Measurements from ENCODE around the gene BAZ2B.
"Not testable (repeated sequence)": the region's sequence is repeated elsewhere in the genome, so short reads cannot be mapped to it uniquely, and the experiment has no call there.

The BAZ2B gene

GRCh38 chr2:159362094-159362493, 254.3 kb downstream of the BAZ2B start:
- Histone ChIP-seq H3K27me3 (ENCODE audit: low read length) (no peaks in the 10 kb centered on the region), H3K36me3 (ENCODE audit: low read length) (no peaks in the 10 kb centered on the region), H3K27ac (ENCODE audit: low read depth, low read length) (no peak overlapping the region), H3K9me2 (replicated peaks; ENCODE audit: insufficient read depth, low read length) (no peaks in the 10 kb centered on the region), H3K9ac (ENCODE audit: low read length) (no peak overlapping the region), H3K9me3 (ENCODE audit: insufficient read depth, low read length) (no peaks in the 10 kb centered on the region), H2AFZ (ENCODE audit: low read depth, low read length, severe bottlenecking) (no peak overlapping the region), H3K4me2 (ENCODE audit: low read depth, low read length, poor library complexity, severe bottlenecking) (no peak overlapping the region), H3K4me3 (ENCODE audit: insufficient read depth, low read length, poor library complexity, severe bottlenecking) (no peak overlapping the region), H4K20me1 (ENCODE audit: low read depth, low read length) (no peaks in the 10 kb centered on the region), H3K79me2 (ENCODE audit: insufficient read depth, low read length) (no peaks in the 10 kb centered on the region), H3F3A (ENCODE audit: insufficient read depth) (no peaks in the 10 kb centered on the region)
- no peak for TF ChIP-seq EZH2phosphoT487 (conservative IDR thresholded peaks at IDR 0.05; ENCODE audit: low read length)
- TF ChIP-seq CTCF (IDR thresholded peaks at IDR 0.05; ENCODE audit: insufficient read depth, low read length, poor library complexity, severe bottlenecking) = no peak

GRCh38 chr2:159361603-159362002, 254.7 kb downstream of the BAZ2B start:
- not testable (repeated sequence) for H3K79me2 ChIP-seq (ENCODE audit: insufficient read depth, low read length); H3K4me3 ChIP-seq (ENCODE audit: insufficient read depth, low read length, poor library complexity, severe bottlenecking); H4K20me1 ChIP-seq (ENCODE audit: low read depth, low read length); H3F3A ChIP-seq (ENCODE audit: insufficient read depth); H3K36me3 ChIP-seq (ENCODE audit: low read length); H3K27ac ChIP-seq (ENCODE audit: low read depth, low read length); H3K27me3 ChIP-seq (ENCODE audit: low read length); H3K9me3 ChIP-seq (ENCODE audit: insufficient read depth, low read length); H3K9me2 ChIP-seq (replicated peaks; ENCODE audit: insufficient read depth, low read length); H2AFZ ChIP-seq (ENCODE audit: low read depth, low read length, severe bottlenecking); H3K9ac ChIP-seq (ENCODE audit: low read length); H3K4me2 ChIP-seq (ENCODE audit: low read depth, low read length, poor library complexity, severe bottlenecking)

GRCh38 chr2:159356053-159356554, 260.2 kb downstream of the BAZ2B start:
- no peak for TF ChIP-seq CTCF (IDR thresholded peaks at IDR 0.05; ENCODE audit: insufficient read depth, low read length, poor library complexity, severe bottlenecking)
- no peak for TF ChIP-seq EZH2phosphoT487 (conservative IDR thresholded peaks at IDR 0.05; ENCODE audit: low read length)
- Histone ChIP-seq H2AFZ (ENCODE audit: low read depth, low read length, severe bottlenecking) (no peak overlapping the region), H3K4me3 (ENCODE audit: insufficient read depth, low read length, poor library complexity, severe bottlenecking) (no peak overlapping the region), H3F3A (ENCODE audit: insufficient read depth) (no peaks in the 10 kb centered on the region), H3K27ac (ENCODE audit: low read depth, low read length) (no peak overlapping the region), H4K20me1 (ENCODE audit: low read depth, low read length) (no peaks in the 10 kb centered on the region), H3K4me2 (ENCODE audit: low read depth, low read length, poor library complexity, severe bottlenecking) (no peak overlapping the region), H3K9me3 (ENCODE audit: insufficient read depth, low read length) (no peaks in the 10 kb centered on the region), H3K27me3 (ENCODE audit: low read length) (no peaks in the 10 kb centered on the region), H3K36me3 (ENCODE audit: low read length) (no peaks in the 10 kb centered on the region), H3K9me2 (replicated peaks; ENCODE audit: insufficient read depth, low read length) (no peaks in the 10 kb centered on the region), H3K79me2 (ENCODE audit: insufficient read depth, low read length) (no peaks in the 10 kb centered on the region), H3K9ac (ENCODE audit: low read length) (no peak overlapping the region)

GRCh38 chr2:159351977-159352376, 264.4 kb downstream of the BAZ2B start:
- Histone ChIP-seq H3K4me2 (ENCODE audit: low read depth, low read length, poor library complexity, severe bottlenecking) (no peak overlapping the region), H3K27me3 (ENCODE audit: low read length) (no peaks in the 10 kb centered on the region), H3K9me2 (replicated peaks; ENCODE audit: insufficient read depth, low read length) (no peaks in the 10 kb centered on the region), H3K36me3 (ENCODE audit: low read length) (0 out of 2 replicates have a peak, but pooled peaks cover 3% of the 10 kb centered on the region), H3F3A (ENCODE audit: insufficient read depth) (no peaks in the 10 kb centered on the region), H3K27ac (ENCODE audit: low read depth, low read length) (no peak overlapping the region), H3K4me3 (ENCODE audit: insufficient read depth, low read length, poor library complexity, severe bottlenecking) (no peak overlapping the region), H3K79me2 (ENCODE audit: insufficient read depth, low read length) (no peaks in the 10 kb centered on the region), H4K20me1 (ENCODE audit: low read depth, low read length) (no peaks in the 10 kb centered on the region), H3K9ac (ENCODE audit: low read length) (no peak overlapping the region), H2AFZ (ENCODE audit: low read depth, low read length, severe bottlenecking) (no peak overlapping the region), H3K9me3 (ENCODE audit: insufficient read depth, low read length) (no peaks in the 10 kb centered on the region)
- TF ChIP-seq EZH2phosphoT487 (conservative IDR thresholded peaks at IDR 0.05; ENCODE audit: low read length) (no peak), CTCF (IDR thresholded peaks at IDR 0.05; ENCODE audit: insufficient read depth, low read length, poor library complexity, severe bottlenecking) (no peak)

All from SU-DHL-6 (cell line).